Iris pigment epithelial cell (primary cell): ENCODE measurements around the gene UNKL.

Experiments used
- DNase-seq: peaks from one replicate; pipeline ENCODE4 v3.0.0-alpha.2; 2011; ENCODE audit warnings: low read depth

Gene UNKL

GRCh38 chr16:1414532-1415260 is at the start of gene UNKL:
UNKL (minus strand) TSS chr16:1414704; CDS start chr16:1414691, 13 bp downstream.
- DNase-seq = peak; percentile 35

GRCh38 chr16:1461146-1461545 is 46.6 kb upstream of the UNKL start:
- no peak for DNase-seq

GRCh38 chr16:1460602-1461138 is 46.2 kb upstream of the UNKL start:
- no peak for DNase-seq

- no peak for DNase-seq
Measured at GRCh38 chr16:1459967-1460366, 45.5 kb upstream of the UNKL start.

- DNase-seq = no peak
Measured at GRCh38 chr16:1458977-1459341, 44.5 kb upstream of the UNKL start.

- peak; percentile 26 for DNase-seq
Measured at GRCh38 chr16:1458336-1458976, 44.0 kb upstream of the UNKL start.

- no peak for DNase-seq
Measured at GRCh38 chr16:1457489-1458245, 43.2 kb upstream of the UNKL start.

GRCh38 chr16:1456951-1457350 is 42.4 kb upstream of the UNKL start:
- DNase-seq = no peak

GRCh38 chr16:1455190-1456171 is 41.0 kb upstream of the UNKL start:
- no peak for DNase-seq

- DNase-seq = no peak
Measured at GRCh38 chr16:1454561-1454960, 40.1 kb upstream of the UNKL start.

- DNase-seq = no peak
Measured at GRCh38 chr16:1453316-1453715, 38.8 kb upstream of the UNKL start.

- no peak for DNase-seq
Measured at GRCh38 chr16:1452530-1452929, 38.0 kb upstream of the UNKL start.

GRCh38 chr16:1451702-1452392 is 37.3 kb upstream of the UNKL start:
- DNase-seq = no peak

GRCh38 chr16:1450841-1451240 is 36.3 kb upstream of the UNKL start:
- DNase-seq = no peak

- no peak for DNase-seq
Measured at GRCh38 chr16:1450218-1450617, 35.7 kb upstream of the UNKL start.

- no peak for DNase-seq
Measured at GRCh38 chr16:1449201-1449788, 34.8 kb upstream of the UNKL start.

GRCh38 chr16:1448536-1449116 is 34.1 kb upstream of the UNKL start:
- no peak for DNase-seq

GRCh38 chr16:1447965-1448364 is 33.5 kb upstream of the UNKL start:
- DNase-seq = no peak

- no peak for DNase-seq
Measured at GRCh38 chr16:1446296-1447080, 32.0 kb upstream of the UNKL start.
